Testis (tissue), 2 donors: ENCODE data around the gene GAGE10.

Experiments used
- CTCF ChIP-seq, 3 experiments: fragments of 450-650 bp in 2 of 3; fragments of 200-600 bp in 1 of 3; sonication (generic) in 1 of 3; IDR thresholded peaks; one replicate each; pipeline ENCODE4 v1.5.1; 2016 to 2019; ENCODE audit warnings: antibody characterized with exemption in 3 of 3, mild to moderate bottlenecking in 2 of 3, moderate library complexity in 1 of 3
- POLR2A ChIP-seq: fragments of 450-650 bp; IDR thresholded peaks from one replicate; pipeline ENCODE4 v1.6.1; 2017; ENCODE audit warnings: antibody characterized with exemption, mild to moderate bottlenecking, moderate library complexity

GRCh38 chrX:49287665-49288064 lies 15.8 kb upstream of the GAGE10 start:
- no peak for TF ChIP-seq CTCF (IDR thresholded peaks at IDR 0.05)
- TF ChIP-seq POLR2A: no peak
